D721Med (cell line): ENCODE data around the gene SLC4A4.

Experiments used
- DNase-seq: peaks from one replicate; pipeline ENCODE4 v3.0.0; 2011; ENCODE audit warnings: low spot score; ENCODE audit not compliant: insufficient read length
- FAIRE-seq: peaks from 2 replicates; lab custom pipeline; 2011; peaks lifted over from hg19 to GRCh38; lab: Jason Lieb, UNC
- CTCF ChIP-seq: IDR thresholded peaks from 2 replicates; pipeline ENCODE4 v1.5.1; 2012; ENCODE audit warnings: mild to moderate bottlenecking, control low read depth; ENCODE audit not compliant: insufficient read depth; ENCODE audit errors: missing control alignments

The SLC4A4 gene

GRCh38 chr4:71429106-71429505, 90.3 kb downstream of the SLC4A4 start:
- TF ChIP-seq CTCF = no peak
- DNase-seq = no peak
- no peak for FAIRE-seq

GRCh38 chr4:71429962-71430361, 91.1 kb downstream of the SLC4A4 start:
- no peak for DNase-seq
- FAIRE-seq = no peak
- TF ChIP-seq CTCF = no peak

- DNase-seq = no peak
- TF ChIP-seq CTCF = no peak
- FAIRE-seq = no peak
Measured at GRCh38 chr4:71430609-71431008, 91.8 kb downstream of the SLC4A4 start.

GRCh38 chr4:71440612-71441011, 101.8 kb downstream of the SLC4A4 start:
- FAIRE-seq (no peak), DNase-seq (no peak)
- TF ChIP-seq CTCF = no peak

GRCh38 chr4:71441186-71442169, 102.7 kb downstream of the SLC4A4 start:
- no peak for DNase-seq
- FAIRE-seq = no peak

GRCh38 chr4:71442336-71442735, 103.5 kb downstream of the SLC4A4 start:
- no peak for TF ChIP-seq CTCF
- no peak for FAIRE-seq
- DNase-seq = no peak

More at GRCh38 chr4:71441186-71442169, 102.7 kb downstream of the SLC4A4 start:
- no peak for TF ChIP-seq CTCF

- no peak for FAIRE-seq
- no peak for DNase-seq
- TF ChIP-seq CTCF = no peak
Measured at GRCh38 chr4:71444395-71444794, 105.6 kb downstream of the SLC4A4 start.
